Measurements from ENCODE around the gene RXFP4.

DNA sequence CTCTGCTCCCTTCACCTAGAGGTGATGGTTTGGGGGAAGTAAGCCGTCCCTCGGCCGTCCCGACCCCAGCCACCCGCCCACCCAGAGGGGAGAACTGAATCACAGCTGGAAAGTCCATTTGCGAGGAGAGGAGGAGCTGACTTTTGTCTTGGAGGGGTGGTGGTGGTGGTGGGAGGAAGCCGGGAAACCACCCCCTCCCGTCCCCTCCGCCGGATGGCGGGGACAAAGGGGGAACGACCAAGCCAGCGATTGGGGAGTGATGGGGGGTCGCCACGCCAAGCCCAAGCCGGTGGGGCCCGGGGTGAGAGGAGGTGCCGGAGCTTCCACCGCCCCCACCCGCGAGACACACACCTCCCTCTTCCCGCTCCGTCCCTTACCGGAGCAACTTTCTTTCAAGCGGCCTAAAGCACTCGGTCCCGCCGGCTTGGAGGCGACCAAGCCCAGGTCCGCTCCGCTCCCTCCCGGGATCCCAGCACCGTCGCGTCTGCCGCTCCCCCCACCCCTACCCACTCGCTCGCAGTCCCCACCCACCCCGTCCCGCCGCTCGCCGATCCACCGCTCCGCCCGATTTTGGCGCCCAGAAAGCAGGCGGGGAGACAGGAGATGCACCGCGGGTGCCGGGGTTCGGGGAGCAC lies 36.4 kb downstream of the RXFP4 start:
- TF ChIP-seq, protein P1, sequence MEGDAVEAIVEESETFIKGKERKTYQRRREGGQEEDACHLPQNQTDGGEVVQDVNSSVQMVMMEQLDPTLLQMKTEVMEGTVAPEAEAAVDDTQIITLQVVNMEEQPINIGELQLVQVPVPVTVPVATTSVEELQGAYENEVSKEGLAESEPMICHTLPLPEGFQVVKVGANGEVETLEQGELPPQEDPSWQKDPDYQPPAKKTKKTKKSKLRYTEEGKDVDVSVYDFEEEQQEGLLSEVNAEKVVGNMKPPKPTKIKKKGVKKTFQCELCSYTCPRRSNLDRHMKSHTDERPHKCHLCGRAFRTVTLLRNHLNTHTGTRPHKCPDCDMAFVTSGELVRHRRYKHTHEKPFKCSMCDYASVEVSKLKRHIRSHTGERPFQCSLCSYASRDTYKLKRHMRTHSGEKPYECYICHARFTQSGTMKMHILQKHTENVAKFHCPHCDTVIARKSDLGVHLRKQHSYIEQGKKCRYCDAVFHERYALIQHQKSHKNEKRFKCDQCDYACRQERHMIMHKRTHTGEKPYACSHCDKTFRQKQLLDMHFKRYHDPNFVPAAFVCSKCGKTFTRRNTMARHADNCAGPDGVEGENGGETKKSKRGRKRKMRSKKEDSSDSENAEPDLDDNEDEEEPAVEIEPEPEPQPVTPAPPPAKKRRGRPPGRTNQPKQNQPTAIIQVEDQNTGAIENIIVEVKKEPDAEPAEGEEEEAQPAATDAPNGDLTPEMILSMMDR (IDR thresholded peaks at IDR 0.05) = no peak
- TF ChIP-seq POLR2A (IDR thresholded peaks at IDR 0.05; ENCODE audit: low read depth) (no peak), POLR2AphosphoS5 (IDR thresholded peaks at IDR 0.05) (no peak)
